Stimulated activated CD4-positive, alpha-beta T cell treated with anti-CD3 and anti-CD28 coated beads, Interleukin-2, amount 100 ng/mL, for 24 hours (primary cell): ENCODE data around the gene SV2B.
A peak's percentile ranks its signal among the peaks of the same experiment; 100 is the strongest.
"Not testable (repeated sequence)": the region's sequence is repeated elsewhere in the genome, so short reads cannot be mapped to it uniquely, and the experiment has no call there.

Experiments
- DNase-seq, 2 donors: peaks; one replicate each; pipeline ENCODE4 v3.0.0-alpha.2; 2020

Gene SV2B

GRCh38 chr15:91099995-91100813 is at the start of gene SV2B:
Gene SV2B, plus strand, starts transcription at chr15:91100257. Its CDS starts 126,007 bp downstream, at chr15:91226264.
- DNase-seq, result peak; percentile 31 to 68

DNA sequence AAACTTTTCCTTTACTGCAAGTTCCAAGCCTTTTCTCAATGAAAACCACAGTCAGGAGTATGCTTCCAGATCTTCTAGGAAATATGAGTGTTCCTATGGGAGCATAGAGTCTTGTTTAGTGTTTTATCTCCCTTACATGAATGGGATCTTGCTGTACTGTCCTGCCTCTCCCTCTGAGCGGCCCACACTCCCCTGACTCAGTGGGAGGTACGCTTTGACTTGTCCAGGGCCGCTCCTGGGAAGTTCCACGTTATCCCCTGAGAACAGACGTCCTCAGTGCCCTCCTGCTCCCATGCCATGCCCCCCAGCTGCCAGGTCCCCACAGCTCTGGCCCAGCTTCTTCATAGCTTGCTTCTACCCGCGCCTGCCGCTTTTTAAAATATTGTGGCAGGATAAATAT is 48.8 kb upstream of the SV2B start:
- DNase-seq, result no peak

DNA sequence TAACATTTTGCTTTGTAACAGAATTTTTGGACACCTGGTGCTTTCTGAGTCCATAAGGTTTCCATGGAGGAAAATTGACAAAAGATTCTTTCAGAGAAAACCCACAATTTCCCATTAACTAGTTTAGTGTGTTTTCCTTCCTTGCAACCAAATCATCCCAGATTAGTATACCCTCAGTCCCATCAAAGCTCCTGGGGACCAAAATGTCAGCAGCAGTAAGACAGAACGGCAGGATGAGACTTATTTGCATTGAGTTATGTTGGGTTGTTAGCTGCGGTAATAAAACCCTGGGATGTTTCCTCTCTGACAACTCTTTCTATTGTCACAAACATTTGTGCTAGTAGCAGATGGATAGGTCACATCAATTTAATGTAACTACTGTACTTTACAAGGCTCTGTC is 45.2 kb upstream of the SV2B start:
- DNase-seq, result no peak

DNA sequence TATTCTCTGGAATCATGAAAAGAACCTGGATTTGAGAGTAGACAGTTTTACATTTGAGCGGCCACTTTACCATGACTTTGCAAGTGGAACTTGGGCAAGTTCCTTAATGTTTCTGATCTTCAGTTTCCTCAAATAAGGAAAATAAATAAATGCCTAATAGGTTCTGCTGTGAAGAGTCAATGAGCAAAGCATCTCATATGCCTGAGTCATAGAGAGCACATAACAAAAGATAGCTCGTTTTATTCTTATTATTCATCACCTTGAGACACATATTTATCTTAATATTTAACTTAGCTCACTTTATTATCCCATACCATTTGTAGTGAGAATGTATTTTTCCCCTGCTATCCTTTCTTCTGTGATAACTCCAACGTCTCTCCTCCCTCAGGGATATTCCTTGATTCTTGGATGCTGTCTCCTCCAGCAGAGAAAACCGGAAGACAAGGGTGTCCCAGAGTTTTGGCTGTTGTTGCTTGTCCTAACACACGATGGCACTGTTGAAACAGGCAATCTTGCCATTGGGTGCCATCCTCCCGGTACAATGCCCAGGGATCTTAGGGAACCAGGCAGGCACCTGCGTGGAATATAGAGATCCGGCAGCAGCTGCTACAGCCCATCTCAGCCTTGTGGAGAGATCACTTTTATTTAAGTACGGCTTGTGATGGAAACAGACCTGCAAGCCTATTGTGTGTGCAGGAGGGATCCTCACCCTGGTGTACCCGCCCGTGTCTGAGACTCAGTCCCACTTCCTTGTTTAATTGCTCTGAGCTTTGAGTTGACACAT is 44.3 kb upstream of the SV2B start:
- DNase-seq, result peak; percentile 37 to 41

DNA sequence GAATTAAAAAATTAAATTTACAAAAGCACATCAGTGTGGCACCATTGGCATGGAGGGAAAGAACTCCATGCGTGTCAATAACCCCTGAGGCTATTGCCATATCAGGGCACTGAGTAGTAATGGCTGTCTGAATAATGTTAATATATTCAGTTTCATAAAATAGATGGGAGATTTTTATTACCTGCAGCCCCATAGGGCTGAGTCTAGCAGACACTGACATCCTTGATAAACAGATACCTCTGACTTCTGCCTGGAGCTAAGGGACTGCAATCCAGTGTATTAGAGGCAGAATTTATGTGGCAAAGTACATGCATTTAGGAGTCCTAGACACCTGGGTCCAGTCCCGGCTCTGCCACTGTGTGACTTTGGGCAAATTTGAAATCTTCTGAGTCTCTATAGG is 38.8 kb upstream of the SV2B start:
- no peak for DNase-seq

DNA sequence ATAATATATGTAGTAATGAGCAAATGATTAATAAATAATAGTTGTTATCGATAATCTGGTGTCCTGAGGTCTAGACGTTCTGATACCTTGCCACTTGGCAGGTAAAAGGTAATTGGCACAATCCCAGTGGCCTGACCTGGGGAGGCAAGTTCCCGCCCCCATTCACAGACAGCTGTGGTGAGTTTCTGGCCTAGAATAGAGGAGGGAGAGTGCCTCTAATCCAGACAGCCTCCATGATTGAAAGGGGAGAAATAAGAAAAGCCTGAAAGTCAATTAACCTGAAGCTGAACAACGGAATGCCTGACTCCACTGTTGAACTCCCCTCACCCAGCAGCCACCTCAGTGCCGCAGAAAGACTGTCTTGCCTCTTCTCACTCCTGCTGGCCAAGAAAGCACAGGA is 38.1 kb upstream of the SV2B start:
- DNase-seq, result no peak

DNA sequence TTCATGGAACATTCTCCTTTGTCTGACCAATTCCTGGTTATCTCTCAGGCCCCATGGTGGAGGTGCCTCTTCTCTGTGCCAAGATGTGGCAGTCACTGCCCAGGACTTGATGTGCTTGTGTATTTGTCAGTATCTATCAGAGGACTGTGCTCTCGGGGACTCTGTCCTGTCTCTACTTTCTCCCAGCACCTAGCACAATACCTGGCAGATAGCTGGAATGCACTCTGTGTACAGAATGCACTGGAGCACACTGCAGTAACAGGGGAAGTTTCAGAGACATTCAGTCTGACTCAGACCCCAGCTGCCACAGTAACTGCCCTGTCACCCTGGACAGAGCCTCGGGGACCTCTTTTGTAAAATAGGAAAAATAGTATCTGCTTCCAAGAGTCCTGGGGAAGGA is 34.6 kb upstream of the SV2B start:
- DNase-seq, result no peak

DNA sequence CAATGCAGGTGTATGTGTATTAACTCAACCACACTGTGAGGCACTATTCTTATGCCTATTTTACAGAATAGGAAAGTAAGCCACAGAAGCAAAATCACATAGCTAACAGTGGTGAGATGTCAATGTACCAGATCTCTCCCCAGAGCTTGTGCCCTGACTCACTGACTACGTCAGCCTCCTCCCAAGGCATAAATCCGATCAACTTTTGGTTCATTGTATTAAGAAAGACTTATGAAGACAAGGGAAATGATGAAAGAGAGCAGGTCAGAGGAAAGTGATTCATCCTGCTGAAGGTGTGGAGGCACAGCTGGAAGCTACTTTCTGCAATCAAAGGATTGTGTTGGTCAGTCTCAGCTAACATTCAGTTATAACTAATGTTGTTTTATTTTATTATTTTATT is 33.0 kb upstream of the SV2B start:
- no peak for DNase-seq

- DNase-seq, result no peak
Observed at GRCh38 chr15:91068436-91068835, 31.6 kb upstream of the SV2B start.

DNA sequence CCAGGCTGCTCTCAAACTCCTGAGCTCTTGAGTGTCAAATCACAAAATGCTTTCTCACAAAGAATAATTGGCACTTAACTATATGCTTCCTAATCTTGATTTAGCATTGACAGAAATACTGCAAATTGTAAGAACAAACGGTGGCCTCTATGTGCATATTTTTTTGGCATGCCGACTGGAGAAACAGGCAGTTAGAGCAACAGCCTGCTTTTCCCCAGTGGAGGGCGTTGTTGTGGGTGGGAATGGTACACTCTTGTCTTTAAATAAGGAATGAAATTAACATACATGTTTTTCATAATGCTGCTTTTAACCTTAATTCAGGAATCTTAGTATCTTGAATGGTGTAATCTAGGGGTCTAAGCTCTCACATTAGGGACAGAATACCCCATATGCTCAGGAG is 31.1 kb upstream of the SV2B start:
- DNase-seq, result no peak

DNA sequence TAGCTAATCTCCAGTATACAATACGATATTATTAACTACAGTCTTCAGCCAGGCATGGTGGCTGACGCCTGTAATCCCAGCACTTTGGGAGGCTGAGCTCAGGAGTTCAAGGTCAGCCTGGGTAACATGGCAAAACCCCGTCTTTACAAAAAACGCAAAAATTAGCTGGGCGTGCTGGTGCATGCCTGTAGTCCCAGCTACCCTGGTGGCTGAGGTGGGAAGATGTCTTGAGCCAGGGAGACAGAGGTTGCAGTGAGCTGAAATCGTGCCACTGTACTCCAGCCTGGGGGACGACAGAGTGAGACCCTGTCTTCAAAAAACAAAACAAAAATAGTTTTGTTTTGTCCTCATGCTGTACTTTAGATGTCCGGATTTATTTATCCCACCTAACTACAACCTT is 29.2 kb upstream of the SV2B start:
- DNase-seq, result no peak

- no peak for DNase-seq
Observed at GRCh38 chr15:91072161-91072560, 27.9 kb upstream of the SV2B start.

DNA sequence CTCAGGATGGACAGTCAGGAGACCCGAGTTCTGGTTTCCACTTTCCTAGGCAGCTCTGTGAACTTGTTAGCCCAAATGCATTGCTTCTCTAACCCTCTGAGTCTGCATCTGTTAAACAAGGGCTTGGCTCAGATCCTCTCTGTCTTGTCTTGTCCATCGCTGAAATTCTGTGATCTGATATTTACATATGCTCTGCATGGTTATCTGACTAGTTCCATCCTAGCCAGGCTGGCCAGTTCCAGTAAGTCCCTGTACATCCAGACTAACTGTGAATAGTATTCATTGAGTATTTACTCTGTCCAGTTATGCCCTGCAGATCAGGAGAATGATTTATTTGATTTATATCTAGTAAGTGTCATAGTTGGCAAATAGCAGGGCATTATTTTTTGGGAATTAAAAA is 27.0 kb upstream of the SV2B start:
- DNase-seq, result no peak

GRCh38 chr15:91073768-91074167 is 26.3 kb upstream of the SV2B start:
- DNase-seq, result no peak

- no peak for DNase-seq
Observed at GRCh38 chr15:91075739-91076138, 24.3 kb upstream of the SV2B start.

GRCh38 chr15:91077029-91077428 is 23.0 kb upstream of the SV2B start:
- no peak for DNase-seq

DNA sequence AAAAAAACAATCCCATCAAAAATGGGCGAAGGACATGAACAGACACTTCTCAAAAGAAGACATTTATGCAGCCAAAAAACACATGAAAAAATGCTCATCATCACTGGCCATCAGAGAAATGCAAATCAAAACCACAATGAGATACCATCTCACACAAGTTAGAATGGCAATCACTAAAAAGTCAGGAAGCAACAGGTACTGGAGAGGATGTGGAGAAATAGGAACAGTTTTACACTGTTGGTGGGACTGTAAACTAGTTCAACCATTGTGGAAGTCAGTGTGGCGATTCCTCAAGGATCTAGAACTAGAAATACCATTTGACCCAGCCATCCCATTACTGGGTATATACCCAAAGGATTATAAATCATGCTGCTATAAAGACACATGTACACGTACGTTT is 6.2 kb upstream of the SV2B start:
- DNase-seq, result not testable (repeated sequence)

DNA sequence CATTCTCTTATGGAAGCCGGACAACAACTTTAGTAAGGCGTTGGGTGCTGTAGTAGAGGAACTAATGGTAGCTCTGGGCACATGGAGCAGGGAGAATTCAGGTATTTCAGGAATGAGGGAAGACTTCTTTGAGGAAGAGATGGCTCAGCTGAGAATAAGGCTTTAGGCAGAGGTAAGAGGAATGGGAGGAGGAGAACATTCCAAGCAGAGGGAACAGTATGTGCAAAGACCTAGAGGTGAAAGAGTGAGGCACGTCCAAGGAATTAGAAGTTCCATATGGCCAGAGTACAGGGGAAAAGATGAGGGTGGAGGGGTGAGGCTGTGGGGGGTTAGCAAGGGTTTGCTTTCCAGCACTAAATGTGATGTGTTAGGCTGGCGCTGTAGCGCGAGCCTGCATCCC is 1.6 kb upstream of the SV2B start:
- DNase-seq, result no peak

DNA sequence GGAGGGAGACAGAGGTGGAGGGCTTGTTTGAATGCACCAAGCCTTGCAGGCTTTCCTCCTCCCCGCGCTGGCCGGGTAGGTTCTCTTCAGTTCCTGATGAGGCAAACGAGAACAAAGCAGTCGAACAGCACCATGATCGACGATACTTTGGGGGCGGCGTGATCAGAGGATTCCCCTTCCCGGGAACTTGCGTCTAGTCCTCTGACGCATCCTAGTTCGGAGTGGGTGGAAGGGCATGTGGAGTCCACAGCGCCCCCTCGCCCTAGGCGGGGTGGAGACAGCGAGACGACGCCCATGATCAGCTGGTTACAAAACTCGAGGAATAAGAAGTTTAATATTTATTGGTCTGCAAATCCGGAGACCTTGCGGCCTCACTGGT is 452 bp upstream of the SV2B start:
- DNase-seq, result peak; percentile 51 to 58

DNA sequence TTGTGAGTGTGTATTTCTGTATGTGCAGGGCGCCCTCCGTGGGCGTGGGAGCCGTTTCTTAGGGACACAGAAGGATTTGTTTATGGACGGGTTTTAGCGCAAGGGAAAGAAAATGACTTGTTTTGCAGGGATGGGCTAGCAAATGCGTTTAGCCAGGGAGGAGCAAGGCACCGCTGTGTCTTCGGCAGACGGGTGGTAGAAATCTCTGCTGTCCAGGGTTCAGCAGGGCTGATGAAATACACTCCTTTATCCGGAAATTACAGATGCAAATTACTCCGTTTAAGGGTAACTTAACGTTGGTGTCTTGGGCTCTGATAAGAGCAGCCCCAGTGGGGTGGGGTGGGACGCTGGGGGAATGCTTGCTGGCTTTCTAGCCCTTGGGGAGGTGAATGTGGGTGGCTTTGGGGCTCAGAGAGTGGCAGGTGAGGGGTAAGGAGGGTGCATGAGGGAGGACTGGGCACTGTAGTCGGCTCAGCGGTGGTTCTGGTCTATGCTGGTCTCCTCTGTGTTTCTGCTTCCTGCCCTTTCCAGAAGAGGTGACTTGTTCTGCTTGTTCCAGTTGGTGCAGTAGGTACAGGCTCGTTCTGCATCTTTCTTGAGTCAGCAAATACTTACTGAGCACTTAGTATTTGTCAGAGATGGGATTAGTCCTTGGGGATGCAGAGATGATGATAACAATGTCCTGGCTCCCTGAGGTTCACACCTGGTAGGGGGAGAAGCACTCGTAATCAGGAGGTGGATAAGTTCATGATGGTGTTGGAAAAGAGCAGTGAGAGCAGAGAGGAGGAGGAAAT is 954 bp downstream of the SV2B start:
- DNase-seq, result peak in 1 of 2 donors; percentile 6

DNA sequence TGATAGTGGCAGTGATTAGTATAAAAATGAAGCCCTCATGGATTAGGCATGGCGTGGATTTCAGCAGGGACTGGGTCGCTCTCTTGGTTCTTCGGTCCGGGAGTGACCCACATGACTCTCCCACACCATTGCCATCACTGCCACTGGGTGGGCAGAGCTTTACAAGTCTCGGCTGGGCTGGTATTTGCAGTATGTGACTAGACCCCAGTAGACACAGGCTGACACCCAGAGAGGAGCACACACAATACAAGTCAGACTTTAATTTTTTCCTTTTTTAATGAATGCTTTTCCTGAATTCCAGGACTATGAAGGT is 1.5 kb downstream of the SV2B start:
- no peak for DNase-seq

DNA sequence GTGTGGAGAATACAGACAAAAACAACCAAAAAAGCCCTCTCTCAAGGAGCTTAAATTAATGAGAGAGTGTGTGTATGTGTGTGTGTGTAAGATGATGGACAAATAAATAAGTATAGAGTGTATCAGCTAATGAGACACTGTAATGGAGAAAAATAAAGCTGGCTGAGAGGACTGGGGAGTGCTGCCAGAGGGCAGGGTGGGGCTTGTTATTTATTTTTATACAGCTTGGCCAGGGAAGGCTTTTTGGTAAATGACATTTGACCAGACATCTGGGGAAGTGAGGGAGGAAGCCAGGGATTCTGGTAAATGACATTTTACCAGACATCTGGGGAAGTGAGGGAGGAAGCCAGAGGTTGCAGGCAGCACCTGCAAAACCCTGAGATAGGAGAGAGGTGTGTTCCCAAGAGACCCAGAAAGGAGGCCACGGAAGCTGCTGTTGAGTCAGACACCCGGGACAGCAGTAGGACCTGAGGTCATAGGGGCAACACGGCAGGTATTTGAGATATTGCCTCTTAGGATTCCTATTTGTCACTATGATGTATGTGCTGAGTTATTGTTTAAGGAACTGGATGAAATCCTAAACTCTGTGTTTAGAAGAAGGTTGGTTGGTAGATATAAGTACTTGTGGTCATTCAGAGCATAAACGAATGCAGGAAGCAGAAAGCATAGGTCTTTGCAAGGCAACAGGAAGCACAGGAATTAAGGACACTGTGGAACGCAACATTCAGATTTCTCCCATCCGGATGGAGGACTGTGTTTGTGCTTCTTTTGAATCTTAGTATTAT is 2.7 kb downstream of the SV2B start:
- no peak for DNase-seq

DNA sequence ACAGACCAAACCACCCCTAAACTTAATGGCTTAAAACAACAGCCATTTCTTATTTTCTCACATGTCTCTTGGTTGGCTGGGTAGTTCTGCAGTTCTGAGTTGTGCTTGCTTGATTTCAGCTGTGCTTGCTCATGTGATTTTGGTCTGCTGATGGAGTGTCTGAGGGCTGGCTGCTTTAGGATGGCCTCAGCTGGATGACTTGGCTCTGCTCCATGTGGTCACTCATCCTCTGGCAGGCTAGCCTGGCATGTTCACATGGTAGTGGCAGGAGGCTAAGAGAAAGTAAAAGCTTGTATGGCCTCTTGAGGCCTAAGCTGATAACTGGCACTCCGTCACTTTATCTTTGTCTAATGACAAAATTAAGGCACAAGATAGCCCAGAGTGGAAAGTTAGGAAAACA is 4.1 kb downstream of the SV2B start:
- DNase-seq, result no peak
